ENCODE results near the gene C11orf52.

The C11orf52 gene

DNA sequence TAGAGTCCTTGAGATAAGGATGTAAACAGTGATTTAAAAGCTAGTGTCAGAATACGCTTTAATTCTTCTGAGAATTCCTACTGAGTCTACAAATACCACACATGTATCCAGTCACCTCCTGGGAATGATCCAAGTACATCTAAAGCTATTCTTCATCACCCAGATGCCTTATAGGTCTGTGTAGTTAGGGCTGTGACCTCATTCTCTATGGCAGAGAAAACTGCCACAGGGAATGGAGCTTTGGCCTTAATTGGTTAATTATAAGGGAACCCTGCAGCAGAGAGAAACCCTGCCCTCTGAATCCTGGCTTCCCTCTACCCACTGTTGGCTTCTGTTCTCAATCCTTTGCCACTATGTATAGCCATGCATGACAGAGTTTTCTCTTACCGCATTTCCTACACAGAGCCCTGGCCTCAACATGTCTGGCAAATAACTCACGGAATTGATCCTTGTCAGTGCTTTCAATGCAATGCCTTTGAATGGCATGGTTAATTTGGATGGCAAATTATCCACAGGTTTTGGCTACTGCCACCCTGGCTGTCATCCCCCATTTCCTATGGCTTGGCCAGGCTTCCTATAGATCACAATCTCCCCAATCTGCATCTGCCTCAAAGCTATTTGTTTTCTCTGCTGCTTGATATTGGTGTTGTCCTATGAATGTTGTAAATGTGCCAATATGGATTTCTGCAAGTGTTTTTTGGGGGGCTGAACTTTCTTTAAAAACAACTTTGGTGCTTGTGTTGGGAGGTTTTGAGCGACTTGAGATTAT, 21.3 kb downstream of the C11orf52 start:
- no peak for DNase-seq

DNA sequence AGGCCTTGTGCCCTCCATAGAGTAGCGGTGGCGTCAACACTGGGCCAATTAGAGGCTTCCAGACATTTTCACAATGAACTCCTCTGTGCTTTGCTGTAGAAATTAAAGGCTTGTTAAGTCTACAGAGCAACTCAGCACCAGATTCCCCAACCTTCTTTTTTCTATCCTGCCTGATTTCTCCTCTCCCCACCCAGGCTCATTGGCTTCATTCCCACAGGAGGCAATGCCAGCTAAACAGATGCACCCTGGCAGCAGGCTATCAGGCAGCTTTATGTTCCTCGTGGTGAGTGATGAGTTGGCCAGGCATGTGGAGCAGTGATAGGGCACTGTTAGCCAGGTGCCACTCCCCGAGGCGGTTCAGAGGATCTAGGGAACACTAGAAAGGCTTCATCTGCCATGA, 23.2 kb downstream of the C11orf52 start:
- no peak for DNase-seq

DNA sequence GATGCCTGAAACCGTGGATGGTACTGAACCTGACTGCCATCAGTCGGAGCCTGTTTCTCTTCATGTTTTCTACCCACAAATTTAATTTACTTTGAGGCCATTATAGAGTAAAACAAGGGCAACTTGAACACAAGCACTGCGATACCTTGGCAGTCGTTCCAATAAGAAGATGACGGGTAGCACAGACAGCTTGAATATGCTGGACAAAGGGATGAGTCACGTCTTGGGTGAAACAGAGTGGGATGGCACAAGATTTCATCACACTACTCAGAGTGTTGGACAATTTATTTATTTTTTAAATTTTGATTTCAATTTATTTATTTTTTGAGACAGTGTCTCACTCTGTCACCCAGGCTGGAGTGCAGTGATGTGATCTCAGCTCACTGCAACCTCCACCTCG, 24.1 kb downstream of the C11orf52 start:
- no peak for DNase-seq

DNA sequence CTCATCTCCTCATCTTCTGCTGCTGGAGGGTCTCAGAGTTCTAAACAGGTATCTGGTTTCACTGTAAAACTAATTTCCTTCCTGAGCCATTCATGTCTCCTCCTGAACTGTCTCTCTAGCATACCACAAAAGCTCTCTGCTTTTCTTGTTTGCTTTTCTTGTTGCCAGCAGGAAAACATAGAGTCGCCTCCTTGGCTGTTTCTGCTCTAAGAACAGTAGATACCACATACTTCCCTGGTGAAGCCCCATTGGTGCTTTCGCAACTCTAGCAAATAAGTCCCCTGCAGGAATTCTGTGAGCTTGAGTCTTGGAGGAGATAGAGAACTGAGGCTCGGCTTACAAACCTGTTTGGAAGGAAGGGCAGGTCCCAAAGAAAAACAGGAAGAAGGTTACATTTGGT, 25.4 kb downstream of the C11orf52 start:
- DNase-seq, result no peak

DNA sequence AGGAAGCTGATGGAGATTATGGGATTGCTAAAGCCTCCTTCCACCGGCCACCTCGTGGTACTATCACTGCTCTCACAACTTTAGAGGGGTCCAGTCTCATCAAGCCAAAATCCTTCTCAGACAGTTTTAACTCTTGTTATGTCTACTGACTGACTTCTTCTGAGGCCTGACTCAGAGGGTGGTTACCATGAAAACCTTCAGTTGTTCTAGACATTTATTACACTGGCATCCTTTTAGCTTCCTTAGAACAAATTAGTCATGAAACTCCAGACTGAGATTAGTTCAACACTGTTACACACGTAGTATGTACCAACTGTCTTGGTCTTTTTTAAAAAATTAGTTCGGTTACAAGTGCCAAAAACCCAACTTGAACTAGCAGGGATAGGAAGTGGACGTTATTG, 25.9 kb downstream of the C11orf52 start:
- no peak for DNase-seq

DNA sequence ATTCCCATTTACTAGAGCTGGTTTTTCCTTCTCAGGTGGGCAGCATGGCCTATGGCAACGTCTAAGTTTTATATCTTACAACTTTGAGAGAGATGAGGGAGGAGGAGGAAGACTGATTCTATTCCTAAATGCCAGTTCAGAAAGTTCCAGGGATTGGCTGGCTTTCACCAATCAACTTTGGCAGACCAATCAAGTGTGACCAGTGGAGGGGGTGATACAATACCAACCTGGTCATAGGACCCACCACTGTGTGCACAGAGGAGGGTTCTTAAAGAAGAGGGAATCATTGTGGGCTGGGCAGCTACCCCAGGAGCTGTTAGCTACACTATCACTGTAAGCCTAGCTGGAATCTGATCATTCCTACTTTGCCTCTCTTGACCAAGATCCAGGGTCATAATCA, 26.5 kb downstream of the C11orf52 start:
- no peak for DNase-seq

DNA sequence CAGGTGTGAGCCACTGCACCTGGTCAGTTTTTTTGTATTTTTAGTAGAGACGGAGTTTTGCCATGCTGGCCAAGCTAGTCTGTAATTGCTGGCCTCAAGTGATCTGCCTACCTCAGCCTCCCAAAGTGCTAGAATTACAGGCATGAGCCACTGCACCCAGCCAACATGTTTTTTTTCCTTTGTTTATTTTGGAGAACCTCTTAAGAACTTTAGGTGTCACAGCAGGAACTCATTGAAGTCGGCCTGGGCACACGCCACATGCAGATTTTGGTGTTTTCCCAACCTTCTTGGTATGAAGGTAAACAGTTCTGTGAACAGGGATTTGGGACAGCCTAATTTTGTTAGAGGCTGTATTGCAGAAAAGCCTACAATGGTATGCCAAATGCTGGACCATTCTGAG, 27.8 kb downstream of the C11orf52 start:
- no peak for DNase-seq

DNA sequence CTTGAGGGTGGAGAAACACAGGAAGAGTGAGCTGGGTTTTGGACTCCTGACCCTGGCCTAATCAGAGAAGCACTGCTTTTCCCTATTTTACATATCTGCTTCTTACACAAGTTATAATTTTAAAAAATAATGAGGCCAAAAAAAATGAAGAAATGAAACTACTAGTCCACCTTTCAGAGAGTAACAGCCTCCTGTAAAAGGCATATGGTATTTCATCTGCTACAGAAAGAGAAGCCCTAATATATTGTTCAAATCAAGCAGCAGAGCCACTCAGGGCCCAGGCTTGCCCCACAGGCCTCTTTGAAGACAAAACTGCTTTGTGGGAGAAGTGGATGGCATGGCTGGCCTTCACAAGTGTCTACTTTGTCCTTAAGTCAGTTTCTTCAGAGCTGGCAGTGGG, 28.4 kb downstream of the C11orf52 start:
- DNase-seq, result no peak

DNA sequence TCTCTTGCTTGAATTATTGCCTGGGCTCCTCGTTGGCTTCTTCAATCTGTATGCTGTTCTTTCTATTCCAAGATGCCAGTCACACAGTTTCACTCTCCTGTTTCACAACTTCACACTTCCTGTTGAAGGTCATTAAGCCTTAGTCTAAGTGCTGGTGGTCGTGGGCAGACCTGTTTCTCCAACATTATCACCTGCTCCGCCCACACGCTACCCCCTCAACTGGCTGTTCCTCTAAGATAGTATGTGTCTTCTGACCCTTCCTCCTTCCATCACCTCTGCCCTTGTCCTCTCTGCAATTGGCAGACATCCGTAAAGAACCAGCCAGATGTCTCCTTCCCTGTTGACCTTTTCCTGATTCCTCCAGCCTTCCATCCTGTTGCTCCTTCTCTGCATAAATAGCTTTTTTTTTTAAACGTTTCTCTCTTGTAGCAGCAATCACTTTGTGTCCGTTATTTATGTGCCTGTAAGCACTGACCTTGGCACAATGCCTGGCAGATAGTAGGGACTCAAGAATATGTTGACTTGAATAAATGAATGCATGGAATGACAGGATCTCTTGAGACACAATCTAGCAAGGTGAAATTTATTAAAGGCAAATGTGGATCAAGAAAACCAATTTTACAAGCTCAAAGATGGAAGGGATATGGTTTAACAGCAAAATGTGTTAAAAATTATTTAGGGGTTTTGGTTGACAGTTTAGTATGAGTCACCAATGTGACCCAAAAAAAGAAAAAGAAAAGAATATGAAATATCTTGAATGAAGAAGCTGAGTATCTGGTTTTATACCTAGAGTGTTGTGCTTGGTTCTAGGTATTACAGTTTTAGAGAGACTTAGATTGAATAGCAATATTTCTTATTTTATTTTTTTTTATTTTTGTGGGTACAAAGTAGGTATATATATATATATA, 31.1 kb downstream of the C11orf52 start:
- no peak for DNase-seq

DNA sequence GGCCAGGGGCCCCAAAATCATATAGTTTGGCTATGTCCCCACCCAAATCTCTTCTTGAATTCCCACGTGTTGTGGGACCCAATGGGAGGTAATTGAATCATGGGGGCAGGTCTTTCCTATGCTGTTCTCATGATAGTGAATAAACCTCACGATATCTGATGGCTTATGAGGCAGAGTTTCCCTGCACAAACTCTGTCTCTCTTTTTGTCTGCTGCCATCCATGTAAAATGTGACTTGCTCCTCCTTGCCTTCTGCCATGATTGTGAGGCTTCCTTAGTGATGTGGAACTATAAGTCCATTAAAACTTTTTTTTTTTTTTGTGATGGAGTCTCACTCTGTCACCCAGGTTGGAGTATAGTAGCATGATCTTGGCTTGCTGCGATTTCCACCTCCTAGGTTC, 32.9 kb downstream of the C11orf52 start:
- no peak for DNase-seq

DNA sequence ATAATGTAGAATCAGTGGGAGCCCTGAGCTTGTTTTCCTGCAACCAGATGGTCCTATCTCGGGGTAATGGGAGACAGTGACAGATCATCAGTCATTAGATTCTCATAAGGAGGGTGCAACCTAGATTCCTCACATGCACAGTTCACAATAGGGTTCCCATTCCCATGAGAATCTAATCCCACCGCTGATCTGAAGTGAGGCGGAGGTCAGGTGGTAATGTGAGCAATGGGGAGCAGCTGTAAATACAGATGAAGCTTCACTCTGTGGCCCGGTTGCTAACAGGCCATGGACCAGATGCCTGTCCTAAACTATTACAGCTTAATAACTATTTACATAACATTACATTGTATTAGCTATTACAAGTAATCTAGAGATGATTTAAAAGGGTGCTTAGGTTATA, 35.4 kb downstream of the C11orf52 start:
- DNase-seq, result no peak

DNA sequence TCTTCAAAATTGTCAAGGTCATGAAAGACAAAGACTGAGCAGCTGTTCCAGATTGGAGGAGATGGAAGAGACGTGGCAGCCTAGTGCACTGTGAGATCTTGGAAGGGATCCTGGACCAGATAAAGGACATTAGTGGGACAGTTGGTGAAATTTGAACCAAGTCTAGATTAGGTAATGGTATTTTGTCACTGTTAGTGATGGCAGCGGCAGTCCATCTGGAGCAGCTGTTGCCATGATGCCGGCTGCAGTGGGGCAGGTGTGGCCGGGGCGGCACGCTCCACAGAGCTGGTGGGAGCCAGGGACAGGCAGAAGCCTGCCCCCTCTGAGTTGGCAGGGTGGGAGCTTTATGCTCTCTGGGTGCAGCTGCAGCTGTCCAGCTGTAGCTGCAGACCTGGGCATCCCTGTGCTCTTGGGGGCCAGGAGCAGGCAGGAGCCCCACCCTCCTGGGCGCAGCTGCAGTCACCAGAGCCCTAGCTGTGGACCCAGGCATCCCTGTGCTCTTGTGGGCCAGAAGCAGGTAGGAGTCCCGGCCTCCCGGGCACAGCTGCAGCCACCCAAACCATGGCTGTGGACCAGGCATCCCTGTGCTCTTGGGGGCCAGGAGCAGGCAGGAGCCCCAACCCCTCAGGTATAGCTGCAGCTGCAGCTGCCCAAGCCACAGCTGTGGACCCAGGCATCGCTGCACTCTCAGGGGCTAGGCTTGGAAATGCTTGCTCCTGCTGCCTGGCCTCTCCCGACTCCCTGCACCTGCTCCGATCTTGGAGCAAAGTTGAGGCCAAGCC, 39.1 kb downstream of the C11orf52 start:
- DNase-seq, result no peak

DNA sequence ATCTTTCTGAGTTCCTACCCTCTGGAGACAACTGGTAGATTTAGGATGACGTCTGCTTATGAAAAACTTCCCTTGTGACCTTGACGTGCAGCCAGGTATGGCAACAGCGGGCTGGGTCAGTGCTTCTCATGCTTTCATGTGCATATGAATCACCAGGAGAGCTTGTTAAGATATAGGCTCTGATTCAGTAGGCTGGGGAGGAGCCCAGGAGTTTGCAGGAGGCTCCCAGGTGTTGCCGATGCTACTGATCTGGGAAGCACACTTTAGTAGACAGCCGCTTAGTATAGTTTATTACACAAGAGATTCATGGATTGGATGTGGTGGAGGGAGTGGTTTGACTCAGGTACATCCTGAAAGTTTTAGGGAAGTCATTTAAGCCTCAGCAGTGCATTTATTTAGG, 42.2 kb downstream of the C11orf52 start:
- no peak for DNase-seq

DNA sequence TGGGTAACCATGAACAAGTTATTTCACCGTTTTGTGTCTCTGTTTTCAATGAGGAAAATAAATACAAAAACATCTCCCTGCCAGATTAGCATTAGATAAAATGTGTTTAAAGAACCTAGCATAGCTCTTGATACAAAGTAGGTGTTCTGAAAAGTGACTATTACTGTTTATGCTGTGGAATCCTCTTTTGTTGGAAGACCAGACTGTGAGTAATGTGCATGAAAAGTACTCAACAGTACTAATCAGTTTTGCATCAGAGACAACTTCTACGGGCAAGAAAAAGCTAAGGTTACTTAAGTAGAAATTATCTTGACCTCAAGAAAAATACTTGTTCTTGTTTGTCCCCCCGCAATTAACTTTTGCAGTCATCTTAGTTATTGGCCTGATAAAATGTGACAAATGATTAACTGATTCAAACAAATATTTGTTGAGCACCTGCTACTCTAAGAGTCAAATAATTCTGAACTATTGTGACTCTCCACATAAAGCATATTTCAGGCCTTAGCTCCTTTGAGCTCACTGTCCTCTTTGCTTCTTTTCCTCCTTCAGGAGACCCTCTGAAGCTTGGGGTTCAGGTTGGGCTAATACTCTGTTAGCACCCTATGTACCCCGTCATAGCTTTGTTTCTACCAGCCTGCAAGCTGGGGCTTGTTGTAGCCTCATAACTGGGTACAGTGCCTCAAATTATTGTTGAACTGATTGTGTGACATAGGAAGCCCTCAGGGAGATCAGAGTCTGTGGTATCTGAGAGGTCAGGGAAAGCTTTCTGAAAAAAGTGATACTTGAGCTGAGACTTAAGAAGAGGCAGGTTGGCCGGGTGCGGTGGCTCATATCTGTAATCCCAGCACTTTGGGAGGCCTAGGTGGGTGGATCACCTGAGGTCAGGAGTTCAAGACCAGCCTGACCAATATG, 42.9 kb downstream of the C11orf52 start:
- no peak for DNase-seq

DNA sequence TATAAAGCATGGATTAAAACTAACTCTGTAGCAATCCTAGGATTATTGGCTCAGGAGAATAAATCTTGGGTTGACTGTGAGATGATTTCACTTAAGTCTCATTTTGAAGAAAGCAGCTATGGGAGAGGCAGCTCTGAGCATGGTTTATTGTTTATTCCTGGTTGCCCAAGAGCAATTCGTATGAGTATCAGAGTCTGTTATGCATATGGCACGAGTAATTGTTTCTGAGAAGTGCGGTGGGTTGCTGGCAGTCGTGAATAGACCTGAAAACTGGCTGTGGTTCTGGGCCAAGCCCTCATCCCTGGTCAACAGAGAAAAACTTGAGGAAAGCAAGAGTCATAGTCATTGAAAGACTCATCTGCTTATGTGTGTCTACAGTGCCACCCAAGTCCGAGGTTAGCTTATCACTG, 45.2 kb downstream of the C11orf52 start:
- DNase-seq, result no peak

DNA sequence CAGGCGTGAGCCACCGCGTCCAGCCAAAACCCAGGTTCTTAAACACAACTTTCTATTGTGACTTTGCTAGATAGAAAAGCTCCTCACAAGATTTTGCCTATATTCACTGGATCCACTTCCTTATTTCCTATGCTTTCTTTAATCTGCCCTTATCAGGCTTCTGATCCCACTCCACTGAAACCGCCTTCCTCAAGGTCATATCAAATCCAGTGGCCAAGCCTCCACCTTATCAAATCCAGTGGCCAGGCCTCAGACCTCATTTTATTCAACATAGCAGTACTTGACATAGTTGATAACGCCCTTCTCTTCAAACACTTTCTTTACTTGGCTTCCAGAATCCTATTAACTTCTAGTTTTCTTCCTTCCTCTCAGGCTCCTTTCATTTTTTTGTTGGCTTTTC, 48.0 kb downstream of the C11orf52 start:
- no peak for DNase-seq

DNA sequence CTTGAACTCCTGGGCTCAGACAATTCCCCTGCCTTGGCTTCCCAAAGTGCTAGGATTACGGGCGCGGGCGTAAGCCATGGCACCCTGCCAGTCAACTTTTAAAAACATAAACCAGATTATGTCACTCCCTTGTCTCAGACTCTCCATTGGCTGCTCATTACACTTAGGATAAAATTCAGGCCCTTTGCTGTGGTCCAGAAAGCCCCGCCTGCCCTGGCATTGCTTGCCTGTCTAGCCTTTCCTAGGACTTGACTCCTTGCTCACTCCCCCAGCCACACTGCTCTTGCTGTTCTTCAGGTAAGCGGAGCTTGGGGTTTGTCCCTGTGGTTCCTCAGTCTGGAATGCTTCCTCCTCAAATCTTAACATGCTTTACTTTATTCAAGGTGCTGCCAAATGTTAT, 48.9 kb downstream of the C11orf52 start:
- no peak for DNase-seq

DNA sequence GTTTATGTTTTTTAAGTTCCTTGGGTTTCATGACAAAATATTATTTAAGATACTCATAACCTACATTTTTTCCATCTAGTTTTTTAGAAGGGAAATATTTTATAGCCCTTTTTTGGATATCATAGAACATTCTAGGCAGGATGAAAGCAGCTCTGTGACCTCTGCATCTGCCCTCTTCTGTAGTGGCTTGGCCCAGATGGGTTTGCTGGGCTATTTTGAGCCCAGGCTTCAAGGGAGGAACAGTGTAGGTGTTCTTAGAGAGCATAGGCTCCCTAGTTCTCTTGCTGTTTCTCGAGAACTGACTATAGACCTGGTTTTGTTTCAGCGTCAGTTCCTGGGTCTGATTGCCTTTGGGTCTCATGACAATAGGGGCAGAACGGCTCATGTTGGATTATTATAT, 50.6 kb downstream of the C11orf52 start:
- DNase-seq, result no peak

DNA sequence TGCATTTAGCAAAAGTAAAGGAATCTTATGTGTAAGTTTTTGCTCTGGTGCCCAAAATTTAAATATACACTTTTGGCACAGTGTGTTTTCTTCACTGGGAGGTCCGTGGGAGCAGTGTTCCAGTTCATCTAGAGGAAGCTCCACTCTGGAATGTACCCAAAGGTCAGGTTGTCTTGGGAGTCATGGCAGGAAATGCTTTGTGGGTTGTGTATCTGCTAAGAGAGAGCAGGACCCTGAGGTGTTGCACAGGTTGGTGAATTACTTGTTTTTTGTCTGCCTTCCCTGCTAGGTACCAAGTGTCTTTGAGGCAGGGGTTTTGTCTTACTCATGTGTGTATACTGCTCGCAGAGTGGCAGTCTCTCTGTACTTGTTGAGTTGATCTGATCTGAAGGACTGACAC, 55.7 kb downstream of the C11orf52 start:
- no peak for DNase-seq

DNA sequence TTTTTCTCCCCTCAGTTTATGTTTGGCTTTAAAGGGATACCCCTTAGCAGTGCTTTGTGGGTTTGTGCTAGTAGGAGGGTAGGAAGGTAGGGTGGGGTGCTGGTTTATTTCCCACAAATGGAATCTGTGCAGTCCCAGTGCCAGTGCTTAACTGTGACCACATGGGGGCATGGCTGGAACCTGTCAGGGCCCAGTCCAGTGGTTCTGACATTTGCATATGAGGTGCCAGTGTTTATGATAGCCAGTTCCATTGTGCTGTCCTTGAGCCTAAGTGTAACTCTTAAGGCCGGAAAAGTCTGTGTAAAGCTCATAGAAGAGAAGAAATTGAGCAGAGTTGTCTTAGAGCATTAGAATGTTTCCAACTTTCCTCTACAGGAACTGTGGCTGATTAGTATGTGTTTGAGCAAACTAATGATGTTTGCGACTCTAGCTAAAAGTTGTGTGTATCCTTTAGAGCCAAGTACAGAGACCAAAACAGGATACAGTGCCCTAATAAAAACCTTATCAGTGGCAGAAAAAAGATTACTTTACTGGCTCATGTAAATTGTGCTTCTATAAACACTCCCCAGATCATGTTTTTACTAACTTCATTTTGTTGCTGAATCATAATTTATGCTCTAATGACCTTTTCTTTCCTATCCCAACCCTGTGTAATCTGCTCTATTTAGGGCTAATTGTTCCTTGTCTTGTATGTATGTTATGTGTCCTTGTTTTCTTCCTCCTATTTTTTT, 56.5 kb downstream of the C11orf52 start:
- no peak for DNase-seq

DNA sequence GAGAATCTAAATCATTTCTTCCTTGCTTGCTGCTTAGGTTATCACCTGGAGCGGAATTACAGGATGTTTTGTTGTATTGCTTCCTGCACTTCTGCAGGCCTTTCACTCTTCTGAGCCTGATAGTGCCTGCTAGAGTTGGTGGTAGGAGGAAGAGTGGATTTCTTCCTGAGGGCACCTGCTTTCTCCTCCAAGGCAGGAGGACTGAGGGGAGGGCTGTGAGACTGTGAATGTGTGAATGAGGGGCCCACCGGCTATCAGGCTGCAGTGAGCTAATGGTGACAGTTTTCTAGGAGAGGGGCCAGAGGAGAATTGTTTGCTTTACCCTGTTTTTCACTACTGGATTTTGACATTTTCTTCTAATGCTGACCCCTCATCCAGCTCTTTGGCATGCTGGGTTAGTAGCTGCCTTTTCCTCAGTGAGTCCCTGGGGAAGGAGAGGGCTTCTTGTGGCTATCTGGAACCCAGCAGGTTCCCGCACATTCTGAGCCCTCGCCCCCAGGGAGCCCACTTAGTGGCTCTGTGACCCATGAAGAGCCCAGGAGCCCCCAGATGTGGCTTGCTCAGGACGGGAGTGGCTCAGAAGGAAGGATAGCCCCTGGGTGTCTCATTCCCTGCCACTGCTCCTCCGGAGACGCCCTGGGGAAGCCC, 57.5 kb downstream of the C11orf52 start:
- DNase-seq, result no peak

Measured in 8988T (cell line).